ENCODE measurements around the gene IL17C.

IL17C gene

GRCh38 chr16:88684569-88685155, 46.3 kb downstream of the IL17C start:
- DNase-seq (ENCODE audit: low read depth in 3 of 3, low spot score in 1 of 3), result no peak

GRCh38 chr16:88685156-88686061, 47.0 kb downstream of the IL17C start:
- no peak for DNase-seq (ENCODE audit: low read depth in 3 of 3, low spot score in 1 of 3)

GRCh38 chr16:88686062-88686438, 47.7 kb downstream of the IL17C start:
- no peak for DNase-seq (ENCODE audit: low read depth in 3 of 3, low spot score in 1 of 3)

- peak; percentile 52 to 84 (median 65) for DNase-seq (ENCODE audit: low read depth in 3 of 3, low spot score in 1 of 3)
These were observed 48.3 kb downstream of the IL17C start, which contains the start of gene SNAI3 for GRCh38 chr16:88686439-88687253. SNAI3 (minus strand) TSS chr16:88686507; CDS start chr16:88686406, 101 bp downstream.

GRCh38 chr16:88687254-88687576, 48.8 kb downstream of the IL17C start:
- DNase-seq (ENCODE audit: low read depth in 3 of 3, low spot score in 1 of 3), result no peak

GRCh38 chr16:88687676-88688012, 49.3 kb downstream of the IL17C start:
- no peak for DNase-seq (ENCODE audit: low read depth in 3 of 3, low spot score in 1 of 3)

GRCh38 chr16:88688013-88688778, 49.8 kb downstream of the IL17C start:
- DNase-seq (ENCODE audit: low read depth in 3 of 3, low spot score in 1 of 3), result no peak

Data from stimulated activated CD4-positive, alpha-beta T cell treated with anti-CD3 and anti-CD28 coated beads, TNF-alpha, amount 100 ng/mL, for 1 hour (primary cell).